ENCODE data around the gene PHACTR3. TPM values are rescaled to one million over a fixed set of nuclear protein-coding genes. Genes with fewer than 3 reads are reported as not detected.

The PHACTR3 gene
- total RNA-seq, 2 donors from 2014 or later, result 0.13 TPM; not detected in 1

DNA sequence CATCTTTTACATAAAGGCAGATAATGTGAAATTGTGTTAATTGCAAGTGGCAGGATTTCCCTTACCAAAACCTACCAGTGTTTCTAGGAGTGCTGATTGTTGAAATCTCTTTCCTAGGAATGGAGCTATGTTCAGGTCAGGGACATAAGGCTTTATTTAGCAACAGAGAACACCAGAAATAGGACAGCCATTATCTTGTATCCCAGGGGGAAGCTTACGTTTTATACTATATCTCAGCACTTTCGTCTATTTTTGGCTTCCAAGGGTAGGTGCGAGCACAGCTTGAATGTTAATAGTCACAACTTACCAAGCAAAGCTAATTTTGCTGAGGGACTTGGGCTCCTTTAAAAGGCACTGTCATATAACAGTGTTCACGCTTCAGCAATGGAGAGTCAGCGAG, 235.1 kb downstream of the PHACTR3 start:
- no peak overlapping the region for H3K4me3 ChIP-seq (ENCODE audit: low read length)
- TF ChIP-seq, protein P1, sequence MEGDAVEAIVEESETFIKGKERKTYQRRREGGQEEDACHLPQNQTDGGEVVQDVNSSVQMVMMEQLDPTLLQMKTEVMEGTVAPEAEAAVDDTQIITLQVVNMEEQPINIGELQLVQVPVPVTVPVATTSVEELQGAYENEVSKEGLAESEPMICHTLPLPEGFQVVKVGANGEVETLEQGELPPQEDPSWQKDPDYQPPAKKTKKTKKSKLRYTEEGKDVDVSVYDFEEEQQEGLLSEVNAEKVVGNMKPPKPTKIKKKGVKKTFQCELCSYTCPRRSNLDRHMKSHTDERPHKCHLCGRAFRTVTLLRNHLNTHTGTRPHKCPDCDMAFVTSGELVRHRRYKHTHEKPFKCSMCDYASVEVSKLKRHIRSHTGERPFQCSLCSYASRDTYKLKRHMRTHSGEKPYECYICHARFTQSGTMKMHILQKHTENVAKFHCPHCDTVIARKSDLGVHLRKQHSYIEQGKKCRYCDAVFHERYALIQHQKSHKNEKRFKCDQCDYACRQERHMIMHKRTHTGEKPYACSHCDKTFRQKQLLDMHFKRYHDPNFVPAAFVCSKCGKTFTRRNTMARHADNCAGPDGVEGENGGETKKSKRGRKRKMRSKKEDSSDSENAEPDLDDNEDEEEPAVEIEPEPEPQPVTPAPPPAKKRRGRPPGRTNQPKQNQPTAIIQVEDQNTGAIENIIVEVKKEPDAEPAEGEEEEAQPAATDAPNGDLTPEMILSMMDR (conservative IDR thresholded peaks at IDR 0.05), result no peak
- H3K36me3 Mint-ChIP-seq (ENCODE audit: low read depth), result no peaks in the 10 kb centered on the region

DNA sequence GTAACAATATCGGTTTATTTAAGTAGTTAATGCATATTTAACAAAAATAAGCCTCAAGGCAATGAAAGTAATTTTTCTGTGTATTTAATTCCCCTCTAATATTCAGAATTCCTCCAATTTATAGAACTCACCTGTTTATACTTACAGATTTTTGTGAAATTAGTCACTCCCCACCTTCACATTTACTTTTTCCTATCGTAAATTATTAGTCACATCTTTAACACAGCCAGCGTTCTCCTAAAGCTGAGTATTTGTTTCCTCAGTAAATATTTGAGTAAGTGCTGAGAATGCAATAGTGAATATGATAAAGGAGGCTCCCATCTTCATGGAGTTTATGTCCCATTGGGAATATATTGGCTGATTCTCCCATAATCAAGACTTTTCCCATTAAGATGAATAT, 241.1 kb downstream of the PHACTR3 start:
- no peak overlapping the region for H3K27ac ChIP-seq (ENCODE audit: low read depth, low read length)
- Mint-ChIP-seq H3K27ac (no peak overlapping the region), H3K4me3 (no peak overlapping the region), H3K36me3 (ENCODE audit: low read depth) (no peaks in the 10 kb centered on the region), H3K4me1 (no peaks in the 10 kb centered on the region), H3K9me3 (no peaks in the 10 kb centered on the region), H3K27me3 (ENCODE audit: insufficient read depth) (peaks cover 37% of the 10 kb centered on the region)
- no peaks in the 10 kb centered on the region for H3K36me3 ChIP-seq (ENCODE audit: control insufficient read depth, insufficient read depth, low read length)
- H3K4me1 ChIP-seq (ENCODE audit: control insufficient read depth, insufficient read depth, low read length), result no peaks in the 10 kb centered on the region
- WGBS, 2 experiments (ENCODE audit: insufficient coverage in 1 of 2, insufficient read length in 1 of 2), result 82% methylated on average over 1 of the region's 3 CpGs; no CpG with 5 or more reads in 1 of the 2 experiments
- H3K27me3 ChIP-seq (ENCODE audit: control insufficient read depth, insufficient read depth, low read length, poor library complexity, severe bottlenecking), result peaks cover 15% of the 10 kb centered on the region
- no peak overlapping the region for H3K4me3 ChIP-seq (ENCODE audit: low read length)
- DNase-seq, result no peak
- no peaks in the 10 kb centered on the region for H3K9me3 ChIP-seq (ENCODE audit: control insufficient read depth, low read length)
- TF ChIP-seq, protein P1 (conservative IDR thresholded peaks at IDR 0.05), result no peak
- no peak overlapping the region for H3K9ac ChIP-seq (ENCODE audit: extremely low read depth, low read length, poor library complexity, severe bottlenecking)

More for the DNA sequence above, 235.1 kb downstream of the PHACTR3 start:
- Histone ChIP-seq H3K27ac (ENCODE audit: low read depth, low read length) (no peak overlapping the region), H3K4me1 (ENCODE audit: control insufficient read depth, insufficient read depth, low read length) (no peaks in the 10 kb centered on the region), H3K27me3 (ENCODE audit: control insufficient read depth, insufficient read depth, low read length, poor library complexity, severe bottlenecking) (peaks cover 15% of the 10 kb centered on the region), H3K36me3 (ENCODE audit: control insufficient read depth, insufficient read depth, low read length) (no peaks in the 10 kb centered on the region), H3K9me3 (ENCODE audit: control insufficient read depth, low read length) (no peaks in the 10 kb centered on the region), H3K9ac (ENCODE audit: extremely low read depth, low read length, poor library complexity, severe bottlenecking) (no peak overlapping the region)
- Mint-ChIP-seq H3K27ac (no peak overlapping the region), H3K9me3 (no peaks in the 10 kb centered on the region), H3K4me1 (peaks cover 5% of the 10 kb centered on the region), H3K4me3 (no peak overlapping the region), H3K27me3 (ENCODE audit: insufficient read depth) (peaks cover 44% of the 10 kb centered on the region)
- DNase-seq, result no peak
- 81 to 86% methylated on average over 4 to 5 of the region's 5 CpGs for WGBS, 2 experiments (ENCODE audit: insufficient coverage in 1 of 2, insufficient read length in 1 of 2)

DNA sequence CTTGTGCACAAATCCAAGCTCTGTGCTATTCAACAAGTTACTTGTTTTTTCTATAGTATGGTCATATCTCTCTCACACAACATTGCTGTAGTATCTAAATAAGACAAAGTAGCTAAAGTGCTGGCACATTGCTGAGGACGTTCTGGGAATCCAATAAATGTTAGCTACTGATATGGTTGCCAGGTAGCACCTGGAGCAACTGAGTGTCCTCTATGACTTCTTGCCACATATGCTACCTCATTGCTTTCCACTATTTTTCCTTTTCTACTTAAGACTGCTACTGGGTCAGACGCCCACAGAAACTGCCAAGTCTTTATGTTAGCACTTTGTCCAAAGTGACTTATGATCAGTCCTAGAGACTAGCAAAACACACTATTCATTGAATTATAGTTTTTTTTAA, 243.8 kb downstream of the PHACTR3 start:
- no peak overlapping the region for H3K27ac ChIP-seq (ENCODE audit: low read depth, low read length)
- DNase-seq, result no peak
- no peaks in the 10 kb centered on the region for H3K4me1 ChIP-seq (ENCODE audit: control insufficient read depth, insufficient read depth, low read length)
- H3K27ac Mint-ChIP-seq, result no peak overlapping the region
- no peaks in the 10 kb centered on the region for H3K9me3 ChIP-seq (ENCODE audit: control insufficient read depth, low read length)
- 56 to 74% methylated on average over 1 to 2 of the region's 2 CpGs for WGBS, 2 experiments (ENCODE audit: insufficient coverage in 1 of 2, insufficient read length in 1 of 2)
- no peak overlapping the region for H3K9ac ChIP-seq (ENCODE audit: extremely low read depth, low read length, poor library complexity, severe bottlenecking)
- H3K27me3 Mint-ChIP-seq (ENCODE audit: insufficient read depth), result peaks cover 13% of the 10 kb centered on the region
- no peaks in the 10 kb centered on the region for H3K9me3 Mint-ChIP-seq
- no peaks in the 10 kb centered on the region for H3K36me3 ChIP-seq (ENCODE audit: control insufficient read depth, insufficient read depth, low read length)
- H3K36me3 Mint-ChIP-seq (ENCODE audit: low read depth), result no peaks in the 10 kb centered on the region
- no peaks in the 10 kb centered on the region for H3K4me1 Mint-ChIP-seq
- H3K4me3 ChIP-seq (ENCODE audit: low read length), result no peak overlapping the region
- TF ChIP-seq, protein P1 (conservative IDR thresholded peaks at IDR 0.05), result no peak
- no peak overlapping the region for H3K4me3 Mint-ChIP-seq
- peaks cover 13% of the 10 kb centered on the region for H3K27me3 ChIP-seq (ENCODE audit: control insufficient read depth, insufficient read depth, low read length, poor library complexity, severe bottlenecking)
